ENCODE data around the gene PARD3. TPM values are rescaled to one million over a fixed set of nuclear protein-coding genes. Genes with fewer than 3 reads are reported as not detected.

The PARD3 gene
- total RNA-seq, 1 experiment from 2014 or later, result 154 TPM

DNA sequence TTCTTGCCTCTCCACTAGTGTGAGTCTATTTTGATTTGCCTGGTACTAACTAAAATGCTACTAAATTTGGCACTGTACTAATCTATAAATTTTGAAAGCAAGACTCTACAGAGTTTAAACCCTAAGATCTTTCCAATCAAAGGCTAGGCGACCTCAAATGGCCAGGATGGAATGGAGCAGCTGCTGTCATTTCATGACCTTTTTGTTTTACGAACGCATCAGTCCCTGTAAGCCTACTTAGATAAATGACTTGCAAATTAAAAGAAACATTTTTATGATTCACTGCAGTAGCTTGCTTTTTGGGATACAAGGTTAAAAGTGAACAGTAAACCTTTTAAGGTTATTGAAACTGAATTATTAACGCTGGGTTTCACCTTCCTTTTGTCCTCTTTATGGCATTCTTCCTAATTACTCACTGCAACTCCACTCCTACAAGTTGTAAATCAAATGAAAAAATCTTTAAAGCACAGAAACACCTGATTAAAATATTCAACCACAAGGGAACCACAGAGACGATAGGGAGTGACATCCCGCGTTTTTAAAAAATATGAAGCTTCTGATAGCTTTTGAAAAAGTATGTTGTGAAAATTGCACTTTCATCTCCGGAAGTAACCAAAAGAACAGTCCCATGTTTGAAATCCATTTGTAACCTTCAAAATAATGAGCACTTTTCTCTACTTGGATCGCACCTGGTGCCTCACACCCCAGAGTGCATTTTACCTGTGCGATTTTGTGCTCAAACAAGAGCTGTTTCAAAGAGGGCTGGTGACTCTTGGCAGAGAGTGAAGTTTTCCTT is 595.1 kb downstream of the PARD3 start:
- BruUV-seq (replicated peaks), result no TSS peak
- H3K4me3 ChIP-seq (ENCODE audit: low read length), result no peak overlapping the region
- H4K20me1 ChIP-seq (ENCODE audit: low read length), result no peaks in the 10 kb centered on the region
- no peak overlapping the region for H3K9ac ChIP-seq (ENCODE audit: low read length)
- no peak overlapping the region for H2AFZ ChIP-seq (ENCODE audit: low read length)
- ChIA-PET CTCF (no interaction called here), POLR2A (ENCODE audit: unreplicated experiment) (no interaction called here)
- no peaks in the 10 kb centered on the region for H3F3A ChIP-seq (ENCODE audit: low read length, unreplicated experiment)
- no peak for ATAC-seq
- intact Hi-C loops (cut with micrococcal nuclease), result no loop called here
- no peaks in the 10 kb centered on the region for H3K9me3 ChIP-seq (ENCODE audit: low read length)
- no peaks in the 10 kb centered on the region for H3K79me2 ChIP-seq (ENCODE audit: low read length)
- no peaks in the 10 kb centered on the region for H3K9me2 ChIP-seq (replicated peaks; ENCODE audit: low read length)
- no peak for TF ChIP-seq EZH2phosphoT487 (IDR thresholded peaks at IDR 0.05; ENCODE audit: borderline replicate concordance, low read length)
- H3K27me3 ChIP-seq (ENCODE audit: low read length), result no peaks in the 10 kb centered on the region
- H3K4me2 ChIP-seq (ENCODE audit: low read length), result no peak overlapping the region
- H3K4me1 ChIP-seq (ENCODE audit: insufficient read depth, low read length), result no peaks in the 10 kb centered on the region
- H3K36me3 ChIP-seq (ENCODE audit: low read depth, low read length), result no peaks in the 10 kb centered on the region
- H3K27ac ChIP-seq (ENCODE audit: low read length), result no peak overlapping the region
- no peak for DNase-seq

DNA sequence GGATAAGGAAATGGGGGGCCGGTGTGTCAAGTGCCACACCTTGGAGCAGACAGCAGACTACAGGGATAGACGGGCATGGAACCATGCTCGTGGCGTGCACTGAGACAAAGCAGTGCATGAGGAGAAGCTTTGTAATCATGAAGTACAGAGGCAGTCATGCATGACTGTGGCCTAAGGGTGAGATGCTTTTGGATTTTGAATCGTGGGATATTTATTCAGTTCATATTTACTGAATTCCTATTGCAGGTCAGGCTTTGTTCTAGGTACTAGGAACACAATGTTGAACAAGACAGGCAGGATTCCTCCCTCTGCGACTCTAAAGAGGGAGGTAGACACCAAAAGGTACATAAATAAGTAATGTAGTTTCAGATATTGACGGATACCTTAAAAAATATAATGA is 597.6 kb downstream of the PARD3 start:
- Histone ChIP-seq H3K9me2 (replicated peaks; ENCODE audit: low read length) (no peaks in the 10 kb centered on the region), H2AFZ (ENCODE audit: low read length) (no peak overlapping the region), H3K4me1 (ENCODE audit: insufficient read depth, low read length) (no peaks in the 10 kb centered on the region), H3K27ac (ENCODE audit: low read length) (no peak overlapping the region), H3K36me3 (ENCODE audit: low read depth, low read length) (no peaks in the 10 kb centered on the region), H3K79me2 (ENCODE audit: low read length) (no peaks in the 10 kb centered on the region), H3K4me2 (ENCODE audit: low read length) (no peak overlapping the region), H3K9me3 (ENCODE audit: low read length) (no peaks in the 10 kb centered on the region), H3K9ac (ENCODE audit: low read length) (no peak overlapping the region), H3K27me3 (ENCODE audit: low read length) (no peaks in the 10 kb centered on the region), H3F3A (ENCODE audit: low read length, unreplicated experiment) (no peaks in the 10 kb centered on the region), H4K20me1 (ENCODE audit: low read length) (no peaks in the 10 kb centered on the region), H3K4me3 (ENCODE audit: low read length) (no peak overlapping the region)
- POLR2A ChIA-PET (ENCODE audit: unreplicated experiment), result no interaction called here
- peak; percentile 29 for DNase-seq
- TF ChIP-seq EZH2phosphoT487 (IDR thresholded peaks at IDR 0.05; ENCODE audit: borderline replicate concordance, low read length) (no peak), EZH2 (IDR thresholded peaks at IDR 0.05; ENCODE audit: low read length, unreplicated experiment) (no peak)
- TF ChIP-seq, protein P1, sequence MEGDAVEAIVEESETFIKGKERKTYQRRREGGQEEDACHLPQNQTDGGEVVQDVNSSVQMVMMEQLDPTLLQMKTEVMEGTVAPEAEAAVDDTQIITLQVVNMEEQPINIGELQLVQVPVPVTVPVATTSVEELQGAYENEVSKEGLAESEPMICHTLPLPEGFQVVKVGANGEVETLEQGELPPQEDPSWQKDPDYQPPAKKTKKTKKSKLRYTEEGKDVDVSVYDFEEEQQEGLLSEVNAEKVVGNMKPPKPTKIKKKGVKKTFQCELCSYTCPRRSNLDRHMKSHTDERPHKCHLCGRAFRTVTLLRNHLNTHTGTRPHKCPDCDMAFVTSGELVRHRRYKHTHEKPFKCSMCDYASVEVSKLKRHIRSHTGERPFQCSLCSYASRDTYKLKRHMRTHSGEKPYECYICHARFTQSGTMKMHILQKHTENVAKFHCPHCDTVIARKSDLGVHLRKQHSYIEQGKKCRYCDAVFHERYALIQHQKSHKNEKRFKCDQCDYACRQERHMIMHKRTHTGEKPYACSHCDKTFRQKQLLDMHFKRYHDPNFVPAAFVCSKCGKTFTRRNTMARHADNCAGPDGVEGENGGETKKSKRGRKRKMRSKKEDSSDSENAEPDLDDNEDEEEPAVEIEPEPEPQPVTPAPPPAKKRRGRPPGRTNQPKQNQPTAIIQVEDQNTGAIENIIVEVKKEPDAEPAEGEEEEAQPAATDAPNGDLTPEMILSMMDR (conservative IDR thresholded peaks at IDR 0.05; ENCODE audit: low read depth, low read length), result no peak
- ATAC-seq, result no peak; the same call in 1 of the 2 replicates
- BruUV-seq (replicated peaks), result no TSS peak
- CTCF ChIA-PET, result no interaction called here
- intact Hi-C loops (cut with micrococcal nuclease), result no loop called here

DNA sequence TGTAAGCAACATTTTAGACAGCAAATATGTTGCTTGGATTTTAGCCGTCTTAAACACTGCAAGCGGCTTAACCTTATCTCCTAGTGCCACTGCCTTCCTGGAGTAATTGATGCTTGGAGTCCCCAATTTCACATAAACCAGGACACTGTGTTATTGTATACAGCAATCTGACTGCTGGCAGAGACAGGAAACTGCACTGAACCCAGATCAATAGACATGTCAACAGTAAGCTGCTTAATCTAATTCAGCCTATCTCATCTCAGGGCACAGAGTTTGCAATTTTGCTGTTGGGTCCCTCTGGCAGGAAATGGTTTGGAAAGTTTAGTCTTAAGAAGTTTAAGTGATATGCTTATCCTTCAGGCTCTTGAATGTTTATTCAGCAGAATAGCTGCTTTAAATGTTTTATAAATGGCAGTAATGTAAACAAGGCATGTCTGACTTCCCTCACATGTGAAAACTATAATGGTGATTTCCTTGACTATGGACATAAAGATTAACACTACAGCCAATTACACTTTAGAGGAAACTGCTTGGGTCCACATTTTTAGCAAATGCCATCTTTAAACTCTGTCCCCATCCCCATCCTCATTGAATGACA is 598.6 kb downstream of the PARD3 start:
- DNase-seq (no peak), ATAC-seq (no peak)
- no TSS peak for BruUV-seq (replicated peaks)
- Histone ChIP-seq H3K9ac (ENCODE audit: low read length) (no peak overlapping the region), H3K4me3 (ENCODE audit: low read length) (no peak overlapping the region), H2AFZ (ENCODE audit: low read length) (no peak overlapping the region), H3K79me2 (ENCODE audit: low read length) (no peaks in the 10 kb centered on the region), H3K9me2 (replicated peaks; ENCODE audit: low read length) (no peaks in the 10 kb centered on the region), H3K4me2 (ENCODE audit: low read length) (no peak overlapping the region), H3K27me3 (ENCODE audit: low read length) (no peaks in the 10 kb centered on the region), H4K20me1 (ENCODE audit: low read length) (no peaks in the 10 kb centered on the region), H3K27ac (ENCODE audit: low read length) (no peak overlapping the region), H3K9me3 (ENCODE audit: low read length) (no peaks in the 10 kb centered on the region), H3F3A (ENCODE audit: low read length, unreplicated experiment) (no peaks in the 10 kb centered on the region), H3K4me1 (ENCODE audit: insufficient read depth, low read length) (no peaks in the 10 kb centered on the region), H3K36me3 (ENCODE audit: low read depth, low read length) (no peaks in the 10 kb centered on the region)
- intact Hi-C loops (cut with micrococcal nuclease), result no loop called here
- CTCF ChIA-PET, result no interaction called here
- TF ChIP-seq EZH2phosphoT487 (IDR thresholded peaks at IDR 0.05; ENCODE audit: borderline replicate concordance, low read length), result no peak
- TF ChIP-seq, protein P1 (conservative IDR thresholded peaks at IDR 0.05; ENCODE audit: low read depth, low read length), result no peak
- TF ChIP-seq EZH2 (IDR thresholded peaks at IDR 0.05; ENCODE audit: low read length, unreplicated experiment), result no peak
- POLR2A ChIA-PET (ENCODE audit: unreplicated experiment), result no interaction called here
